RPMI7951 (cell line): ENCODE results near the gene SSH2. TPM values are rescaled to one million over a fixed set of nuclear protein-coding genes. Genes with fewer than 3 reads are reported as not detected.
"Not testable (repeated sequence)": the region's sequence is repeated elsewhere in the genome, so short reads cannot be mapped to it uniquely, and the experiment has no call there.

Source experiments
- DNase-seq: peaks from one replicate; pipeline ENCODE4 v3.0.0-alpha.2; 2012; ENCODE audit warnings: low read depth
- total RNA-seq: library from RNA; depleted of rRNA; stranded (reverse); fragments of >200 nt; shearing (Covaris generic); gene quantifications from 2 replicates; pipeline ENCODE4 v1.2.3, GENCODE V29; 2014

The SSH2 gene
- total RNA-seq, 1 experiment from 2014 or later, result 8.7 TPM

GRCh38 chr17:29746669-29747068 is 183.4 kb downstream of the SSH2 start:
- DNase-seq, result no peak

- no peak for DNase-seq
Observed at GRCh38 chr17:29744121-29744520, 185.9 kb downstream of the SSH2 start.

GRCh38 chr17:29742210-29742513 is 187.9 kb downstream of the SSH2 start:
- no peak for DNase-seq

GRCh38 chr17:29740017-29740416 is 190.0 kb downstream of the SSH2 start:
- DNase-seq, result no peak

GRCh38 chr17:29734640-29735039 is 195.4 kb downstream of the SSH2 start:
- DNase-seq, result no peak

- no peak for DNase-seq
Observed at GRCh38 chr17:29733166-29733565, 196.9 kb downstream of the SSH2 start.

GRCh38 chr17:29732613-29733012 is 197.4 kb downstream of the SSH2 start:
- DNase-seq, result no peak

- DNase-seq, result no peak
Observed at GRCh38 chr17:29732209-29732608, 197.8 kb downstream of the SSH2 start.

- no peak for DNase-seq
Observed at GRCh38 chr17:29731589-29731929, 198.5 kb downstream of the SSH2 start.

- DNase-seq, result no peak
Observed at GRCh38 chr17:29728490-29728889, 201.5 kb downstream of the SSH2 start.

- peak; percentile 66 for DNase-seq
Observed at GRCh38 chr17:29726715-29727252, 203.2 kb downstream of the SSH2 start.

- not testable (repeated sequence) for DNase-seq
Observed at GRCh38 chr17:29725408-29725807, 204.6 kb downstream of the SSH2 start.

GRCh38 chr17:29723278-29724047 is 206.6 kb downstream of the SSH2 start:
- DNase-seq, result no peak

- peak; percentile 60 for DNase-seq
Observed at GRCh38 chr17:29722411-29723198, 207.4 kb downstream of the SSH2 start.

GRCh38 chr17:29720551-29720950 is 209.5 kb downstream of the SSH2 start:
- no peak for DNase-seq

GRCh38 chr17:29719469-29719868 is 210.6 kb downstream of the SSH2 start:
- DNase-seq, result no peak

- no peak for DNase-seq
Observed at GRCh38 chr17:29718446-29719039, 211.5 kb downstream of the SSH2 start.

GRCh38 chr17:29717817-29718216 is 212.2 kb downstream of the SSH2 start:
- no peak for DNase-seq

- no peak for DNase-seq
Observed at GRCh38 chr17:29716566-29716965, 213.5 kb downstream of the SSH2 start.

GRCh38 chr17:29715680-29716079 is 214.3 kb downstream of the SSH2 start:
- no peak for DNase-seq

GRCh38 chr17:29714146-29714545 is 215.9 kb downstream of the SSH2 start:
- no peak for DNase-seq

- DNase-seq, result no peak
Observed at GRCh38 chr17:29713626-29714025, 216.4 kb downstream of the SSH2 start.
